ENCODE results near the gene GM2A.

- TF ChIP-seq CTCF (conservative IDR thresholded peaks at IDR 0.05): no peak
- TF ChIP-seq EZH2 (IDR thresholded peaks at IDR 0.05; ENCODE audit: low read depth): no peak
Observed at GRCh38 chr5:151222790-151223446, 30.1 kb upstream of the GM2A start.
